GM23338 (cell line): ENCODE results near the gene SYNPR. TPM values are rescaled to one million over a fixed set of nuclear protein-coding genes. Genes with fewer than 3 reads are reported as not detected.
"Not testable (repeated sequence)": the region's sequence is repeated elsewhere in the genome, so short reads cannot be mapped to it uniquely, and the experiment has no call there.

Source experiments
- ATAC-seq: fragments of 200-7000 bp; cut with Tn5 transposase; 3 replicates; pipeline ENCODE4 v1.9.1; 2020
- DNase-seq: peaks from one replicate; pipeline ENCODE4 v3.0.0-alpha.2; 2015; ENCODE audit warnings: low spot score
- H2AFZ ChIP-seq: fragments of 200-600 bp; sonication (generic); 2 replicates; pipeline ENCODE4 v1.8.0; 2016; ENCODE audit warnings: antibody characterized with exemption, mild to moderate bottlenecking, moderate library complexity
- H3F3A ChIP-seq: fragments of 200-600 bp; sonication (generic); replicated peaks from 2 replicates; pipeline ENCODE4 v1.8.0; 2017; ENCODE audit warnings: antibody characterized with exemption, mixed run types, low read depth
- H3K27ac ChIP-seq: fragments of 200-600 bp; sonication (generic); 2 replicates; pipeline ENCODE4 v1.6.1; 2016; ENCODE audit warnings: low read depth
- H3K27me3 ChIP-seq: fragments of 200-600 bp; sonication (generic); 2 replicates; pipeline ENCODE4 v1.8.0; 2016; ENCODE audit warnings: mild to moderate bottlenecking, mixed run types, moderate library complexity; ENCODE audit not compliant: insufficient read depth
- H3K36me3 ChIP-seq: fragments of 200-600 bp; sonication (generic); 2 replicates; pipeline ENCODE4 v1.8.0; 2016; ENCODE audit warnings: mild to moderate bottlenecking; ENCODE audit not compliant: insufficient read depth
- H3K4me1 ChIP-seq: fragments of 200-600 bp; sonication (generic); 2 replicates; pipeline ENCODE4 v1.8.0; 2016; ENCODE audit warnings: mild to moderate bottlenecking, moderate library complexity; ENCODE audit not compliant: insufficient read depth
- H3K4me2 ChIP-seq: fragments of 200-600 bp; sonication (generic); 2 replicates; pipeline ENCODE4 v1.7.1; 2017; ENCODE audit warnings: mixed run types
- H3K4me3 ChIP-seq: fragments of 200-600 bp; sonication (generic); 2 replicates; pipeline ENCODE4 v1.6.1; 2016; ENCODE audit warnings: mixed run types
- H3K79me2 ChIP-seq: fragments of 200-600 bp; sonication (generic); replicated peaks from 2 replicates; pipeline ENCODE4 v1.8.0; 2017; ENCODE audit warnings: mild to moderate bottlenecking; ENCODE audit not compliant: insufficient read depth
- H3K9me2 ChIP-seq: fragments of 200-600 bp; sonication (generic); 2 replicates; pipeline ENCODE4 v1.8.0; 2017; ENCODE audit not compliant: insufficient read depth
- H4K20me1 ChIP-seq: fragments of 200-600 bp; sonication (generic); replicated peaks from 2 replicates; pipeline ENCODE4 v1.8.0; 2017; ENCODE audit warnings: mild to moderate bottlenecking; ENCODE audit not compliant: insufficient read depth
- H3K27ac Mint-ChIP-seq: 2 replicates; pipeline ENCODE4 v1.8.0; 2020; ENCODE audit warnings: inconsistent platforms, mild to moderate bottlenecking, moderate library complexity, mixed read lengths
- H3K27me3 Mint-ChIP-seq: 3 replicates; pipeline ENCODE4 v1.8.0; 2022; ENCODE audit warnings: low read depth, mild to moderate bottlenecking, moderate library complexity, mixed read lengths, inconsistent platforms; ENCODE audit not compliant: insufficient read depth, poor library complexity
- H3K36me3 Mint-ChIP-seq: 3 replicates; pipeline ENCODE4 v1.8.0; 2021; ENCODE audit warnings: low read depth, mild to moderate bottlenecking, inconsistent platforms, moderate library complexity, mixed read lengths
- H3K4me1 Mint-ChIP-seq: 3 replicates; pipeline ENCODE4 v1.8.0; 2020; ENCODE audit warnings: mild to moderate bottlenecking, inconsistent platforms, mixed read lengths
- H3K4me3 Mint-ChIP-seq: 3 replicates; pipeline ENCODE4 v1.8.0; 2021; ENCODE audit warnings: moderate library complexity, mild to moderate bottlenecking, inconsistent platforms, mixed read lengths
- H3K9me3 Mint-ChIP-seq: 3 replicates; pipeline ENCODE4 v1.8.0; 2020; ENCODE audit warnings: moderate library complexity, mild to moderate bottlenecking, inconsistent platforms, mixed read lengths
- CREB1 ChIP-seq: fragments of 250-450 bp; sonication (Bioruptor Pico); IDR thresholded peaks from 2 replicates; pipeline ENCODE4 v1.5.0; 2020; ENCODE audit warnings: low read depth, mild to moderate bottlenecking, moderate library complexity
- EZH2phosphoT487 ChIP-seq: fragments of 200-600 bp; sonication (generic); IDR thresholded peaks from one replicate; pipeline ENCODE4 v1.8.1; 2018; ENCODE audit warnings: antibody characterized with exemption; ENCODE audit not compliant: unreplicated experiment
- NANOG ChIP-seq: IDR thresholded peaks from 2 replicates; pipeline ENCODE4 v1.6.1; 2016; ENCODE audit warnings: antibody characterized with exemption, borderline replicate concordance
- STAT1 ChIP-seq: IDR thresholded peaks from one replicate; pipeline ENCODE4 v1.6.1; 2016; ENCODE audit warnings: antibody characterized with exemption; ENCODE audit not compliant: unreplicated experiment
- ZNF114 ChIP-seq: fragments of 250-450 bp; sonication (Bioruptor Pico); IDR thresholded peaks from 2 replicates; pipeline ENCODE4 v1.5.0; 2020; ENCODE audit warnings: mild to moderate bottlenecking, moderate library complexity
- ZNF331 ChIP-seq: fragments of 250-450 bp; sonication (Bioruptor Pico); IDR thresholded peaks from 2 replicates; pipeline ENCODE4 v1.5.0; 2020; ENCODE audit warnings: low read depth, mild to moderate bottlenecking, moderate library complexity
- polyA plus RNA-seq: library from polyadenylated mRNA; unstranded; fragments of >200 nt; fragmentation: Nextera tagmentation; extraction: Ambion mirVana; gene quantifications from 2 replicates; pipeline ENCODE4 v1.2.1, GENCODE V29; 2016
- total RNA-seq: library from RNA; depleted of rRNA; stranded (reverse); fragments of >200 nt; shearing (Covaris generic); gene quantifications from 2 replicates; pipeline ENCODE4 v1.2.3, GENCODE V29; 2014
- TF ChIP-seq, protein P1 (sequence below), 2 experiments: fragments of 200-600 bp in 1 of 2; sonication (generic) in 1 of 2; conservative IDR thresholded peaks; 2 replicates each; pipeline versions ENCODE4 v1.5.1 to v1.6.1; 2016 to 2017; ENCODE audit warnings: antibody characterized with exemption in 2 of 2, low read depth in 2 of 2, mild to moderate bottlenecking in 2 of 2, moderate library complexity in 1 of 2
- TF ChIP-seq, protein P2 (sequence below): fragments of 250-450 bp; sonication (Bioruptor Pico); IDR thresholded peaks from 2 replicates; pipeline ENCODE4 v1.5.0; 2020; ENCODE audit warnings: mild to moderate bottlenecking, moderate library complexity
- TF ChIP-seq, protein P3 (sequence below): IDR thresholded peaks from one replicate; pipeline ENCODE4 v1.6.1; 2018; ENCODE audit warnings: antibody characterized with exemption; ENCODE audit not compliant: unreplicated experiment
- TF ChIP-seq, protein P4 (sequence below): IDR thresholded peaks from 2 replicates; pipeline ENCODE4 v1.6.1; 2016; ENCODE audit warnings: antibody characterized with exemption

Gene SYNPR
- total and polyA plus RNA-seq, 2 experiments from 2014 or later = 0.38 to 0.55 TPM

DNA sequence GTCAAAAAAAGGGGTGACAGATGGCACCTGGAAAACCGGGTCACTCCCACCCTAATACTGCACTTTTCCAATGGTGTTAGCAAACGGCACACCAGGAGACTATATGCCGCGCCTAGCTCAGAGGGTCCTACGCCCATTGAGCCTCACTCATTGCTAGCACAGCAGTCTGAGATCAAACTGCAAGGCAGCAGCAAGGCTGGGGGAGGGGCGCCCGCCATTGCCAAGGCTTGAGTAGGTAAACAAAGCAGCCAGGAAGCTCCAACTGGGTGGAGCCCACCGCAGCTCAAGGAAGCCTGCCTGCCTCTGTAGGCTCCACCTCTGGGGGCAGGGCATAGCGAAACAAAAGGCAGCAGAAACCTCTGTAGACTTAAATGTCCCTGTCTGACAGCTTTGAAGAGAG is 22.3 kb upstream of the SYNPR start:
- Mint-ChIP-seq H3K36me3 (peaks cover 13% of the 10 kb centered on the region; the same call in 2 of the 3 replicates), H3K9me3 (peaks cover 28% of the 10 kb centered on the region)
- H3K4me2 ChIP-seq, H3K36me3 ChIP-seq, H3K27me3 ChIP-seq, DNase-seq, H3K27ac ChIP-seq, H4K20me1 ChIP-seq, H3K27me3 Mint-ChIP-seq, H3K27ac Mint-ChIP-seq, H3K4me1 ChIP-seq, H3K9me2 ChIP-seq, H3K4me3 Mint-ChIP-seq, ATAC-seq, H3K79me2 ChIP-seq, H3K4me1 Mint-ChIP-seq, H3F3A ChIP-seq, H3K4me3 ChIP-seq: not testable (repeated sequence)
- H2AFZ ChIP-seq = peak overlapping the region; percentile 81

DNA sequence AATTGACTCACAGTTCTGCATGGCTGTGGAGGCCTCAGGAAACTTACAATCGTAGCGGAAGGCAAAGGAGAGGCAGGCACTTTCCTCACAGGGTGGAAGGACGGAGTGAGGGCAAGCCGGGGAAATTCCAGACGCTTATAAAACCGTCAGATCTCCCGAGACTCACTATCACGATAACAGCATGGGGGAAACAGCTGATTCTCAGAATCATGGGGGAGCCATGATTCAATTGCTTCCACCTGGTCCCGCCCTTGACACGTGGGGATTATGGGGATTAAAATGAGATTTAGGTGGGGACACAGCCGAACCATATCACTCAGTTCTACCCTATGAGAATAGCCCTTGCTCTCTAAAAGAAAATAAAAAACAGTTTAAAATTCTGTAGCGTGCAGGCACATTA is 13.4 kb upstream of the SYNPR start:
- no peaks in the 10 kb centered on the region for H3K4me1 Mint-ChIP-seq
- TF ChIP-seq EZH2phosphoT487 (no peak), ZNF331 (CRISPR knock-in tag) (no peak), NANOG (no peak), STAT1 (no peak), ZNF114 (CRISPR knock-in tag) (no peak), CREB1 (CRISPR knock-in tag) (no peak)
- TF ChIP-seq, protein P1, sequence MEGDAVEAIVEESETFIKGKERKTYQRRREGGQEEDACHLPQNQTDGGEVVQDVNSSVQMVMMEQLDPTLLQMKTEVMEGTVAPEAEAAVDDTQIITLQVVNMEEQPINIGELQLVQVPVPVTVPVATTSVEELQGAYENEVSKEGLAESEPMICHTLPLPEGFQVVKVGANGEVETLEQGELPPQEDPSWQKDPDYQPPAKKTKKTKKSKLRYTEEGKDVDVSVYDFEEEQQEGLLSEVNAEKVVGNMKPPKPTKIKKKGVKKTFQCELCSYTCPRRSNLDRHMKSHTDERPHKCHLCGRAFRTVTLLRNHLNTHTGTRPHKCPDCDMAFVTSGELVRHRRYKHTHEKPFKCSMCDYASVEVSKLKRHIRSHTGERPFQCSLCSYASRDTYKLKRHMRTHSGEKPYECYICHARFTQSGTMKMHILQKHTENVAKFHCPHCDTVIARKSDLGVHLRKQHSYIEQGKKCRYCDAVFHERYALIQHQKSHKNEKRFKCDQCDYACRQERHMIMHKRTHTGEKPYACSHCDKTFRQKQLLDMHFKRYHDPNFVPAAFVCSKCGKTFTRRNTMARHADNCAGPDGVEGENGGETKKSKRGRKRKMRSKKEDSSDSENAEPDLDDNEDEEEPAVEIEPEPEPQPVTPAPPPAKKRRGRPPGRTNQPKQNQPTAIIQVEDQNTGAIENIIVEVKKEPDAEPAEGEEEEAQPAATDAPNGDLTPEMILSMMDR (conservative IDR thresholded peaks at IDR 0.05; ENCODE audit: low read depth in 2 of 2) = no peak
- TF ChIP-seq, protein P2, sequence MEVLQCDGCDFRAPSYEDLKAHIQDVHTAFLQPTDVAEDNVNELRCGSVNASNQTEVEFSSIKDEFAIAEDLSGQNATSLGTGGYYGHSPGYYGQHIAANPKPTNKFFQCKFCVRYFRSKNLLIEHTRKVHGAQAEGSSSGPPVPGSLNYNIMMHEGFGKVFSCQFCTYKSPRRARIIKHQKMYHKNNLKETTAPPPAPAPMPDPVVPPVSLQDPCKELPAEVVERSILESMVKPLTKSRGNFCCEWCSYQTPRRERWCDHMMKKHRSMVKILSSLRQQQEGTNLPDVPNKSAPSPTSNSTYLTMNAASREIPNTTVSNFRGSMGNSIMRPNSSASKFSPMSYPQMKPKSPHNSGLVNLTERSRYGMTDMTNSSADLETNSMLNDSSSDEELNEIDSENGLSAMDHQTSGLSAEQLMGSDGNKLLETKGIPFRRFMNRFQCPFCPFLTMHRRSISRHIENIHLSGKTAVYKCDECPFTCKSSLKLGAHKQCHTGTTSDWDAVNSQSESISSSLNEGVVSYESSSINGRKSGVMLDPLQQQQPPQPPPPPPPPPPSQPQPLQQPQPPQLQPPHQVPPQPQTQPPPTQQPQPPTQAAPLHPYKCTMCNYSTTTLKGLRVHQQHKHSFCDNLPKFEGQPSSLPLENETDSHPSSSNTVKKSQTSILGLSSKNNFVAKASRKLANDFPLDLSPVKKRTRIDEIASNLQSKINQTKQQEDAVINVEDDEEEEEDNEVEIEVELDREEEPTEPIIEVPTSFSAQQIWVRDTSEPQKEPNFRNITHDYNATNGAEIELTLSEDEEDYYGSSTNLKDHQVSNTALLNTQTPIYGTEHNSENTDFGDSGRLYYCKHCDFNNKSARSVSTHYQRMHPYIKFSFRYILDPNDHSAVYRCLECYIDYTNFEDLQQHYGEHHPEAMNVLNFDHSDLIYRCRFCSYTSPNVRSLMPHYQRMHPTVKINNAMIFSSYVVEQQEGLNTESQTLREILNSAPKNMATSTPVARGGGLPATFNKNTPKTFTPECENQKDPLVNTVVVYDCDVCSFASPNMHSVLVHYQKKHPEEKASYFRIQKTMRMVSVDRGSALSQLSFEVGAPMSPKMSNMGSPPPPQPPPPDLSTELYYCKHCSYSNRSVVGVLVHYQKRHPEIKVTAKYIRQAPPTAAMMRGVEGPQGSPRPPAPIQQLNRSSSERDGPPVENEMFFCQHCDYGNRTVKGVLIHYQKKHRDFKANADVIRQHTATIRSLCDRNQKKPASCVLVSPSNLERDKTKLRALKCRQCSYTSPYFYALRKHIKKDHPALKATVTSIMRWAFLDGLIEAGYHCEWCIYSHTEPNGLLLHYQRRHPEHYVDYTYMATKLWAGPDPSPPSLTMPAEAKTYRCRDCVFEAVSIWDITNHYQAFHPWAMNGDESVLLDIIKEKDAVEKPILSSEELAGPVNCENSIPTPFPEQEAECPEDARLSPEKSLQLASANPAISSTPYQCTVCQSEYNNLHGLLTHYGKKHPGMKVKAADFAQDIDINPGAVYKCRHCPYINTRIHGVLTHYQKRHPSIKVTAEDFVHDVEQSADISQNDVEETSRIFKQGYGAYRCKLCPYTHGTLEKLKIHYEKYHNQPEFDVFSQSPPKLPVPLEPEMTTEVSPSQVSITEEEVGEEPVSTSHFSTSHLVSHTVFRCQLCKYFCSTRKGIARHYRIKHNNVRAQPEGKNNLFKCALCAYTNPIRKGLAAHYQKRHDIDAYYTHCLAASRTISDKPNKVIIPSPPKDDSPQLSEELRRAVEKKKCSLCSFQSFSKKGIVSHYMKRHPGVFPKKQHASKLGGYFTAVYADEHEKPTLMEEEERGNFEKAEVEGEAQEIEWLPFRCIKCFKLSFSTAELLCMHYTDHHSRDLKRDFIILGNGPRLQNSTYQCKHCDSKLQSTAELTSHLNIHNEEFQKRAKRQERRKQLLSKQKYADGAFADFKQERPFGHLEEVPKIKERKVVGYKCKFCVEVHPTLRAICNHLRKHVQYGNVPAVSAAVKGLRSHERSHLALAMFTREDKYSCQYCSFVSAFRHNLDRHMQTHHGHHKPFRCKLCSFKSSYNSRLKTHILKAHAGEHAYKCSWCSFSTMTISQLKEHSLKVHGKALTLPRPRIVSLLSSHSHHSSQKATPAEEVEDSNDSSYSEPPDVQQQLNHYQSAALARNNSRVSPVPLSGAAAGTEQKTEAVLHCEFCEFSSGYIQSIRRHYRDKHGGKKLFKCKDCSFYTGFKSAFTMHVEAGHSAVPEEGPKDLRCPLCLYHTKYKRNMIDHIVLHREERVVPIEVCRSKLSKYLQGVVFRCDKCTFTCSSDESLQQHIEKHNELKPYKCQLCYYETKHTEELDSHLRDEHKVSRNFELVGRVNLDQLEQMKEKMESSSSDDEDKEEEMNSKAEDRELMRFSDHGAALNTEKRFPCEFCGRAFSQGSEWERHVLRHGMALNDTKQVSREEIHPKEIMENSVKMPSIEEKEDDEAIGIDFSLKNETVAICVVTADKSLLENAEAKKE (CRISPR knock-in tag) = no peak
- TF ChIP-seq, protein P3, sequence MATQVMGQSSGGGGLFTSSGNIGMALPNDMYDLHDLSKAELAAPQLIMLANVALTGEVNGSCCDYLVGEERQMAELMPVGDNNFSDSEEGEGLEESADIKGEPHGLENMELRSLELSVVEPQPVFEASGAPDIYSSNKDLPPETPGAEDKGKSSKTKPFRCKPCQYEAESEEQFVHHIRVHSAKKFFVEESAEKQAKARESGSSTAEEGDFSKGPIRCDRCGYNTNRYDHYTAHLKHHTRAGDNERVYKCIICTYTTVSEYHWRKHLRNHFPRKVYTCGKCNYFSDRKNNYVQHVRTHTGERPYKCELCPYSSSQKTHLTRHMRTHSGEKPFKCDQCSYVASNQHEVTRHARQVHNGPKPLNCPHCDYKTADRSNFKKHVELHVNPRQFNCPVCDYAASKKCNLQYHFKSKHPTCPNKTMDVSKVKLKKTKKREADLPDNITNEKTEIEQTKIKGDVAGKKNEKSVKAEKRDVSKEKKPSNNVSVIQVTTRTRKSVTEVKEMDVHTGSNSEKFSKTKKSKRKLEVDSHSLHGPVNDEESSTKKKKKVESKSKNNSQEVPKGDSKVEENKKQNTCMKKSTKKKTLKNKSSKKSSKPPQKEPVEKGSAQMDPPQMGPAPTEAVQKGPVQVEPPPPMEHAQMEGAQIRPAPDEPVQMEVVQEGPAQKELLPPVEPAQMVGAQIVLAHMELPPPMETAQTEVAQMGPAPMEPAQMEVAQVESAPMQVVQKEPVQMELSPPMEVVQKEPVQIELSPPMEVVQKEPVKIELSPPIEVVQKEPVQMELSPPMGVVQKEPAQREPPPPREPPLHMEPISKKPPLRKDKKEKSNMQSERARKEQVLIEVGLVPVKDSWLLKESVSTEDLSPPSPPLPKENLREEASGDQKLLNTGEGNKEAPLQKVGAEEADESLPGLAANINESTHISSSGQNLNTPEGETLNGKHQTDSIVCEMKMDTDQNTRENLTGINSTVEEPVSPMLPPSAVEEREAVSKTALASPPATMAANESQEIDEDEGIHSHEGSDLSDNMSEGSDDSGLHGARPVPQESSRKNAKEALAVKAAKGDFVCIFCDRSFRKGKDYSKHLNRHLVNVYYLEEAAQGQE = no peak
- TF ChIP-seq, protein P4, sequence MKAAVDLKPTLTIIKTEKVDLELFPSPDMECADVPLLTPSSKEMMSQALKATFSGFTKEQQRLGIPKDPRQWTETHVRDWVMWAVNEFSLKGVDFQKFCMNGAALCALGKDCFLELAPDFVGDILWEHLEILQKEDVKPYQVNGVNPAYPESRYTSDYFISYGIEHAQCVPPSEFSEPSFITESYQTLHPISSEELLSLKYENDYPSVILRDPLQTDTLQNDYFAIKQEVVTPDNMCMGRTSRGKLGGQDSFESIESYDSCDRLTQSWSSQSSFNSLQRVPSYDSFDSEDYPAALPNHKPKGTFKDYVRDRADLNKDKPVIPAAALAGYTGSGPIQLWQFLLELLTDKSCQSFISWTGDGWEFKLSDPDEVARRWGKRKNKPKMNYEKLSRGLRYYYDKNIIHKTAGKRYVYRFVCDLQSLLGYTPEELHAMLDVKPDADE = no peak

More for the DNA sequence above, 13.4 kb upstream of the SYNPR start:
- Histone ChIP-seq H3K4me1 (no peaks in the 10 kb centered on the region), H3K27me3 (no peaks in the 10 kb centered on the region), H3F3A (no peaks in the 10 kb centered on the region), H3K4me2 (no peak overlapping the region), H3K36me3 (no peaks in the 10 kb centered on the region), H3K27ac (no peak overlapping the region), H3K9me2 (no peaks in the 10 kb centered on the region; the same call in 1 of the 2 replicates), H4K20me1 (no peaks in the 10 kb centered on the region), H3K79me2 (no peaks in the 10 kb centered on the region), H3K4me3 (no peak overlapping the region), H2AFZ (no peak overlapping the region)
- peaks cover 5% of the 10 kb centered on the region; the same call in 1 of the 3 replicates for H3K9me3 Mint-ChIP-seq
- peaks cover 2% of the 10 kb centered on the region for H3K27me3 Mint-ChIP-seq
- ATAC-seq (peak; percentile 37; the same call in 1 of the 3 replicates), DNase-seq (peak; percentile 30)
- no peaks in the 10 kb centered on the region for H3K36me3 Mint-ChIP-seq
- H3K4me3 Mint-ChIP-seq = no peak overlapping the region
- H3K27ac Mint-ChIP-seq = no peak overlapping the region
